Lower leg skin (tissue), 3 donors: ENCODE data around the gene COL18A1.

ENCODE experiments used
- POLR2A ChIP-seq, 2 donors: fragments of 450-650 bp; IDR thresholded peaks; one replicate each; pipeline ENCODE4 v1.6.1; 2016 to 2017; ENCODE audit warnings: antibody characterized with exemption in 2 of 2, mild to moderate bottlenecking in 1 of 2, moderate library complexity in 1 of 2
- TF ChIP-seq, protein P1 (sequence below), 3 donors: fragments of 450-650 bp; IDR thresholded peaks; one replicate each; pipeline ENCODE4 v1.5.1; 2016; ENCODE audit warnings: antibody characterized with exemption in 3 of 3, mild to moderate bottlenecking in 3 of 3, moderate library complexity in 2 of 3

DNA sequence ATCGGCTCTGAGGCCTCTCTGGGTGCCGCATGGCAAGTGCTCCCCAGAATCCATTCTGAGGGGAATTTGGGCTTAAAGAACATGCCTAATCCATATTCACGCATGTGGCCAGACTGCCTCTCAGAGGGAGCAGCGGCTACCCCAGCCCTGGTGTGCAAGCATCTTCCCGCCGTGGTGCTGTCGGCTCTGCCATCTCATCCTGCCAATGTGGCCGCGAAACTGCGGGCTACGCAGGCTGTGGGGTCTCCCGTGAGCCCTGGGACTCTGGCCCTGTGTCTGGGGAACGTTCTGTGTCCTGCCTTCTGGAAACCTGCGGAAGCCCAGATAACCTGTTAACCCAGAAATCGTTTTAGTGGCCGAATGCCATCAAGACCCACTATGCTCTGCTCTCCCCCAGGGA is 76.6 kb downstream of the COL18A1 start:
- TF ChIP-seq, protein P1, sequence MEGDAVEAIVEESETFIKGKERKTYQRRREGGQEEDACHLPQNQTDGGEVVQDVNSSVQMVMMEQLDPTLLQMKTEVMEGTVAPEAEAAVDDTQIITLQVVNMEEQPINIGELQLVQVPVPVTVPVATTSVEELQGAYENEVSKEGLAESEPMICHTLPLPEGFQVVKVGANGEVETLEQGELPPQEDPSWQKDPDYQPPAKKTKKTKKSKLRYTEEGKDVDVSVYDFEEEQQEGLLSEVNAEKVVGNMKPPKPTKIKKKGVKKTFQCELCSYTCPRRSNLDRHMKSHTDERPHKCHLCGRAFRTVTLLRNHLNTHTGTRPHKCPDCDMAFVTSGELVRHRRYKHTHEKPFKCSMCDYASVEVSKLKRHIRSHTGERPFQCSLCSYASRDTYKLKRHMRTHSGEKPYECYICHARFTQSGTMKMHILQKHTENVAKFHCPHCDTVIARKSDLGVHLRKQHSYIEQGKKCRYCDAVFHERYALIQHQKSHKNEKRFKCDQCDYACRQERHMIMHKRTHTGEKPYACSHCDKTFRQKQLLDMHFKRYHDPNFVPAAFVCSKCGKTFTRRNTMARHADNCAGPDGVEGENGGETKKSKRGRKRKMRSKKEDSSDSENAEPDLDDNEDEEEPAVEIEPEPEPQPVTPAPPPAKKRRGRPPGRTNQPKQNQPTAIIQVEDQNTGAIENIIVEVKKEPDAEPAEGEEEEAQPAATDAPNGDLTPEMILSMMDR (IDR thresholded peaks at IDR 0.05) = no peak
- no peak for TF ChIP-seq POLR2A (IDR thresholded peaks at IDR 0.05)
